ENCODE measurements around the gene WDHD1.
"Not testable (repeated sequence)": the region's sequence is repeated elsewhere in the genome, so short reads cannot be mapped to it uniquely, and the experiment has no call there.

Gene WDHD1

GRCh38 chr14:55038708-55039107 lies 11.8 kb upstream of the WDHD1 start:
- no peak for DNase-seq (ENCODE audit: insufficient read length)
- no peak for FAIRE-seq
- no peak for TF ChIP-seq TAF1 (IDR thresholded peaks at IDR 0.05; ENCODE audit: borderline replicate concordance, low read depth, low read length)
- no peak for TF ChIP-seq POLR2AphosphoS5 (IDR thresholded peaks at IDR 0.05; ENCODE audit: low read depth, low read length)
- no peak for TF ChIP-seq POLR2A (IDR thresholded peaks at IDR 0.05; ENCODE audit: low read depth, low read length)

GRCh38 chr14:55037995-55038394 lies 11.1 kb upstream of the WDHD1 start:
- not testable (repeated sequence) for FAIRE-seq; DNase-seq (ENCODE audit: insufficient read length)

DNA sequence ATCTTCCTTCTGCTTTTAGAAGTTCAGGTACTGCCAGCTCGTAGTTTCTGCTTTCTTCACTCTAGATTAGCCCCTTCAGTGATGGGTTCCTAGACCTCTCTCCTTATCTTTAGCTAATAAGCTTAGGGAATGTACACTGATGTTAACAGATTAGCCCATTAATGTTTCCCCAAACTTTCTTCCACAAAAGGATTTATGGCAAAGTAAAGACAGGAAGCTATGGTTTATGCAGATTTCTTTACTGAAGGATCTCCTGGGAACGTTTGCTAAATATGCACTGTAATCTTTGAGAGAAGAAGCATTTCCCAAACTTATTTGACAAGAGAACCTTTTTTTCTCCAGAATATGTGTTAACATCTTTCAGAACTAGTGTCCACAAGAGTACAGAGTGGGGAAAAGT lies 4.3 kb upstream of the WDHD1 start:
- FAIRE-seq (peak; percentile 17), DNase-seq (ENCODE audit: insufficient read length) (no peak)
- TF ChIP-seq POLR2A (IDR thresholded peaks at IDR 0.05; ENCODE audit: low read depth, low read length) = no peak
- TF ChIP-seq TAF1 (IDR thresholded peaks at IDR 0.05; ENCODE audit: borderline replicate concordance, low read depth, low read length) = no peak
- no peak for TF ChIP-seq POLR2AphosphoS5 (IDR thresholded peaks at IDR 0.05; ENCODE audit: low read depth, low read length)

DNA sequence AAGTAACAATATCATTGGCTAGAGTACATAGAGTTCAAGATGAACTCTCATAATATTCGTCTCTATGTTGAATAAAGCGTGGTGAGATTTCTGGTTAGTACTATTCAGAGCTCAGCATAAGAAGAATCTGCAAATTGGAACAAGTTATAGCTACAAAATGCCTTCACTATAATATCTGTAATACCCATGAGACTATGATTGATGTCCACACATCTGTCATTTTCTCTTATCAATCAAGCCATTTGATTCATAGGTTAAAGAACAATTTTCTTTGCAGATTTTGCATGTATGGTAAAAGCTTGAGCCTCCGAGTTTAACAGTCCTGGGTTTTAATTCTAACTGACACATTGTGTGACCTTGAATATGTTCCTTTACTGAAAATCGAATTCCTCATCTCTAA lies 1.6 kb upstream of the WDHD1 start:
- DNase-seq (ENCODE audit: insufficient read length) (no peak), FAIRE-seq (no peak)
- TF ChIP-seq POLR2A (IDR thresholded peaks at IDR 0.05; ENCODE audit: low read depth, low read length) = no peak
- TF ChIP-seq POLR2AphosphoS5 (IDR thresholded peaks at IDR 0.05; ENCODE audit: low read depth, low read length) = no peak
- no peak for TF ChIP-seq TAF1 (IDR thresholded peaks at IDR 0.05; ENCODE audit: borderline replicate concordance, low read depth, low read length)

DNA sequence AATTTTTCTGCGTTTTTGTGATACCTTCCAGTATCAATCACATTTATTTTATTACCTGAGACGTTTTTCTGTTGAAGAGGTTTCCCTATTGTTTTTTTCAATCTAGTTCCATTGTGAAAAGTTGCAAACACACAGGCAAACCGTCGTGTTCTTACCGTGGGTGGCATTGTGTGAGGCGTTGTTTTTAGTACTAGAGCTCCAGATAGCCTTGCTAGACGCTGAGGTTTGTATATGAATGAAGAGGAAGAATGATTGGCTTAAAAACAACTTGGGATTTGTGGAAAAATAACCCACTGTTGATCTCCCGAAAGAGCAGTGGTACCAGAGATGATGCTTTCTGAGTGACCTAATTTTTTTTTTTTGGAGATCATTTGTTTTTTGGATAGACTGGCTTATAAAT lies 1.2 kb upstream of the WDHD1 start:
- DNase-seq (ENCODE audit: insufficient read length) (no peak), FAIRE-seq (peak; percentile 17)
- TF ChIP-seq POLR2AphosphoS5 (IDR thresholded peaks at IDR 0.05; ENCODE audit: low read depth, low read length) (no peak), TAF1 (IDR thresholded peaks at IDR 0.05; ENCODE audit: borderline replicate concordance, low read depth, low read length) (no peak), POLR2A (IDR thresholded peaks at IDR 0.05; ENCODE audit: low read depth, low read length) (no peak)

GRCh38 chr14:55026441-55026792 lies 482 bp downstream of the WDHD1 start:
- DNase-seq (ENCODE audit: insufficient read length) = no peak
- no peak for TF ChIP-seq POLR2A (IDR thresholded peaks at IDR 0.05; ENCODE audit: low read depth, low read length)
- no peak for FAIRE-seq

DNA sequence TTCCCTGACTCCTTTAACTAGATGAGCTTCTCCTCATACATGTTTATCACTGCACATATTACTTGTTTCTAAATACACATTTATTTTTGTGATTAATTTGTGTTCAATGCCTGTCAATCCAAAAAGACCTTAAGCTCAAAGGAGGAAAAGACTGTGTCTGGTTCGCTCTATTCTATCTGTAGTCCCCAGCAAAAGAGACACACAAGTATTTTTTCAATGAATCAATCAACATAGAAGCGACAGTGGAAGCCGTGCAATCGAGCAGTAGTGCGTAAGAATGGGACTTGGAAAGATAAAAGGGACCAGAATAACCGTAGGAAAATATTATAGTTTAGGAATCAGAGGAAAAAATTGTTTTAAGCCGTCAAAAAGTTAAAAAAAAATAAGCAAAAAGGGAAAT lies 951 bp downstream of the WDHD1 start:
- no peak for DNase-seq (ENCODE audit: insufficient read length)
- no peak for FAIRE-seq

DNA sequence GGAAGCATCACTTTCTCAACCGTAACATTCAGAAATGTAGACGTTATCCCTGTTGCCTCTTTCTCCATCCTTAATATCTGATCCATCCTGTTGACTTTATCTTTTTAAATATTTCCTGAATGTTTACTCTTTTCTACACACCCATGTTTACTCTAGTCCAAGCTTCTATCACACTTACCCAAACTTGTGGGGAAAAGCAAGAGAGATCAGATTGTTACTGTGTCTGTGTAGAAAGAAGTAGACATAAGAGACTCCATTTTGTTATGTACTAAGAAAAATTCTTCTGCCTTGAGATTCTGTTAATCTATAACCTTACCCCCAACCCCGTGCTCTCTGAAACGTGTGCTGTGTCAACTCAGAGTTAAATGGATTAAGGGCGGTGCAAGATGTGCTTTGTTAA lies 2.5 kb downstream of the WDHD1 start:
- not testable (repeated sequence) for DNase-seq (ENCODE audit: insufficient read length); FAIRE-seq

More for the DNA sequence above, 951 bp downstream of the WDHD1 start:
- TF ChIP-seq POLR2AphosphoS5 (IDR thresholded peaks at IDR 0.05; ENCODE audit: low read depth, low read length) (no peak), TAF1 (IDR thresholded peaks at IDR 0.05; ENCODE audit: borderline replicate concordance, low read depth, low read length) (no peak), POLR2A (IDR thresholded peaks at IDR 0.05; ENCODE audit: low read depth, low read length) (no peak)

DNA sequence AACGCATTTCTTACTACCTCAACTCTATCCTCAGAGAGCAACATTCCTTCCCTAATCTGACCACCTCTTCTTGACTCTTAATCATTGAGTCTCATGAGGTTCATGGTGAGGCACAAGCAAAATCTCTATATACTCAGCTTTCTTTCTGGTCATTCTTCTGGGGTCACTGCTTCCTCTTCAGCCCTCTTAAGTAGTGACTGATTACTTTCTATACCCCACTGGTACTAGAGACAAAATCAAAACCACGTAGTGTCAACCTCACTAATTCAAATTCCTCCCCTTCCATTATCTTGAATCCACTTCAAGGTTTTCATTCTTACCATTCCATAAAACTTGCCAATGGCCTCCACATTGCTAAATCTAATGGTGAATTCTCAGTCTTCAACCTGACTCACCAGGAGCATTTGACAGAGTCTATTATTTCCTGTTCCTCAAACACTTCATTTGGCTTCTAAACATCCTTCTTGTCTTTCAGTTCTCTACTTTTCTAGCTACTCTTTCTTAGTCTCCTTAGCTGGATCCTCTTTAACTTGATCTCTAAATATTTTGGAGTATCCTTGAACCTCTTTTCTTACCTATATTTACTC lies 6.8 kb downstream of the WDHD1 start:
- DNase-seq (ENCODE audit: insufficient read length) = no peak
- FAIRE-seq = no peak
- TF ChIP-seq POLR2AphosphoS5 (IDR thresholded peaks at IDR 0.05; ENCODE audit: low read depth, low read length) = no peak
- no peak for TF ChIP-seq TAF1 (IDR thresholded peaks at IDR 0.05; ENCODE audit: borderline replicate concordance, low read depth, low read length)
- no peak for TF ChIP-seq POLR2A (IDR thresholded peaks at IDR 0.05; ENCODE audit: low read depth, low read length)

DNA sequence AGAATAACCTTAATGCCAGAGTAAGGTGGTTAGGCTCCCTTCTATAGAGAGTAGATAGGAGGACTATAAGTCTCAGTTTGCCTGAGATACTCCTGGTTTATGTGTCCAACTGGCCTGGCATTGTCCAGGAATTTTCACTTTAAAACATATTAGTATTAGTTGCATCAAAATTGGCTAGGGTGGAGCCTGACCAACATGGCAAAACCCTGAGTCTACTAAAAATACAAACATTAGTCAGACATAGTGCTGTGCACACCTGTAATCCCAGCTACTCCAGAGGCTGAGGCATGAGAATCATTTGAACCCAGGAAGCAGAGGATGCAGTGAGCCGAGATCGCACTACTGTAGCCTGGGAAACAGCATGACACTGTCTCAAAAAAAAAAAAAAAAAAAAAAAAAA lies 11.9 kb downstream of the WDHD1 start:
- FAIRE-seq (no peak), DNase-seq (ENCODE audit: insufficient read length) (no peak)
- TF ChIP-seq POLR2AphosphoS5 (IDR thresholded peaks at IDR 0.05; ENCODE audit: low read depth, low read length) = no peak
- TF ChIP-seq TAF1 (IDR thresholded peaks at IDR 0.05; ENCODE audit: borderline replicate concordance, low read depth, low read length) = no peak
- TF ChIP-seq POLR2A (IDR thresholded peaks at IDR 0.05; ENCODE audit: low read depth, low read length) = no peak

GRCh38 chr14:55005071-55005470 lies 21.8 kb downstream of the WDHD1 start:
- no peak for TF ChIP-seq POLR2A (IDR thresholded peaks at IDR 0.05; ENCODE audit: low read depth, low read length)
- no peak for TF ChIP-seq POLR2AphosphoS5 (IDR thresholded peaks at IDR 0.05; ENCODE audit: low read depth, low read length)
- no peak for TF ChIP-seq TAF1 (IDR thresholded peaks at IDR 0.05; ENCODE audit: borderline replicate concordance, low read depth, low read length)
- DNase-seq (ENCODE audit: insufficient read length) (no peak), FAIRE-seq (no peak)

- TF ChIP-seq POLR2A (IDR thresholded peaks at IDR 0.05; ENCODE audit: low read depth, low read length) = no peak
- no peak for TF ChIP-seq TAF1 (IDR thresholded peaks at IDR 0.05; ENCODE audit: borderline replicate concordance, low read depth, low read length)
- TF ChIP-seq POLR2AphosphoS5 (IDR thresholded peaks at IDR 0.05; ENCODE audit: low read depth, low read length) = no peak
- DNase-seq (ENCODE audit: insufficient read length) (no peak), FAIRE-seq (no peak)
Observed at GRCh38 chr14:55000381-55000780, 26.5 kb downstream of the WDHD1 start.

- FAIRE-seq (no peak), DNase-seq (ENCODE audit: insufficient read length) (no peak)
- no peak for TF ChIP-seq TAF1 (IDR thresholded peaks at IDR 0.05; ENCODE audit: borderline replicate concordance, low read depth, low read length)
- TF ChIP-seq POLR2A (IDR thresholded peaks at IDR 0.05; ENCODE audit: low read depth, low read length) = no peak
Observed at GRCh38 chr14:54985156-54985555, 41.7 kb downstream of the WDHD1 start.
